ENCODE measurements around the gene KRT14.
"Not testable (repeated sequence)": the region's sequence is repeated elsewhere in the genome, so short reads cannot be mapped to it uniquely, and the experiment has no call there.

- not testable (repeated sequence) for TF ChIP-seq CTCF (conservative IDR thresholded peaks at IDR 0.05; ENCODE audit: low read depth, low read length); RCOR1 (IDR thresholded peaks at IDR 0.05; ENCODE audit: insufficient replicate concordance, low read length); POLR2A (IDR thresholded peaks at IDR 0.05; ENCODE audit: low read depth, low read length); SMC3 (IDR thresholded peaks at IDR 0.05; ENCODE audit: low read depth, low read length); RAD21 (IDR thresholded peaks at IDR 0.05; ENCODE audit: low read length); MAFK (IDR thresholded peaks at IDR 0.05; ENCODE audit: low read depth, low read length)
- TF ChIP-seq, protein P1, sequence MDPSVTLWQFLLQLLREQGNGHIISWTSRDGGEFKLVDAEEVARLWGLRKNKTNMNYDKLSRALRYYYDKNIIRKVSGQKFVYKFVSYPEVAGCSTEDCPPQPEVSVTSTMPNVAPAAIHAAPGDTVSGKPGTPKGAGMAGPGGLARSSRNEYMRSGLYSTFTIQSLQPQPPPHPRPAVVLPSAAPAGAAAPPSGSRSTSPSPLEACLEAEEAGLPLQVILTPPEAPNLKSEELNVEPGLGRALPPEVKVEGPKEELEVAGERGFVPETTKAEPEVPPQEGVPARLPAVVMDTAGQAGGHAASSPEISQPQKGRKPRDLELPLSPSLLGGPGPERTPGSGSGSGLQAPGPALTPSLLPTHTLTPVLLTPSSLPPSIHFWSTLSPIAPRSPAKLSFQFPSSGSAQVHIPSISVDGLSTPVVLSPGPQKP (IDR thresholded peaks at IDR 0.05; ENCODE audit: borderline replicate concordance, low read depth, low read length): not testable (repeated sequence)
Measured at GRCh38 chr17:41628073-41628370, 41.3 kb upstream of the KRT14 start.

Data from IMR-90 (cell line).